SJSA1 (cell line): ENCODE data around the gene CHST13. TPM values are rescaled to one million over a fixed set of nuclear protein-coding genes. Genes with fewer than 3 reads are reported as not detected.

Experiments used
- DNase-seq, 2 experiments: peaks; one replicate each; pipeline ENCODE4 v3.0.0-alpha.2; 2015 to 2020; ENCODE audit warnings: low spot score in 2 of 2, low read depth in 1 of 2
- H3K27ac ChIP-seq: fragments of 250-450 bp; sonication (Bioruptor Pico); 2 replicates; pipeline ENCODE4 v1.5.1; 2020; ENCODE audit warnings: mild to moderate bottlenecking, moderate library complexity
- H3K27me3 ChIP-seq: fragments of 250-450 bp; sonication (Bioruptor Pico); replicated peaks from 2 replicates; pipeline ENCODE4 v1.5.1; 2020; ENCODE audit warnings: mild to moderate bottlenecking, moderate library complexity
- H3K36me3 ChIP-seq: fragments of 250-450 bp; sonication (Bioruptor Pico); 2 replicates; pipeline ENCODE4 v1.5.1; 2020; ENCODE audit warnings: mild to moderate bottlenecking
- H3K4me1 ChIP-seq: fragments of 250-450 bp; sonication (Bioruptor Pico); replicated peaks from 2 replicates; pipeline ENCODE4 v1.6.1; 2021; ENCODE audit warnings: mild to moderate bottlenecking
- H3K4me3 ChIP-seq: fragments of 250-450 bp; sonication (Bioruptor Pico); 2 replicates; pipeline ENCODE4 v1.5.1; 2020; ENCODE audit warnings: mild to moderate bottlenecking
- H3K9me3 ChIP-seq: fragments of 250-450 bp; sonication (Bioruptor Pico); replicated peaks from 2 replicates; pipeline ENCODE4 v1.5.1; 2020; ENCODE audit warnings: mild to moderate bottlenecking
- total RNA-seq: library from RNA; depleted of rRNA; stranded (reverse); fragments of >200 nt; shearing (Covaris generic); gene quantifications from 2 replicates; pipeline ENCODE4 v1.2.3, GENCODE V29; 2014

The CHST13 gene
- total RNA-seq, 1 experiment from 2014 or later: not detected

DNA sequence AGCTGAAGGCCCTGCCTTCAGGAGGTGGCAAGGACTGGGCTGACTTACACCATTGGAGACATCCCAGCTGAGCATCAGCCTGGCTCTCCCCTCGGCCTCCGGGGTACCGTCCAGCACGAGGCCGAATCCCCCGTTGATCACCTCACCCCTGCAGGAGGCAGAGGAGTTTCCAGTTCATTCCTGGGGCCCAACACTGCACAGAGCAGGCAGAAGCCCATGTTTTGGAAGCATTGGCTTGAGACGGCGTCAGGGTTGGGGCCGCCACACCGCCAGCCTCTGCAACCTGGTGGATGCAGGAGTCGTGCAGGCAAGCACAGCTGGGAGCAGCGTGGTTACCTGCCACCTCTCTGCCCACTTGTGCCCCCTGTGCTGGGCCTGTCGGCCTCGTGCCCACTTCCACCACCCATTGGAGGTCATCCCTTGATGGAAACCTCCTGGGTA, 40.6 kb upstream of the CHST13 start:
- H3K4me1 ChIP-seq: no peaks in the 10 kb centered on the region
- no peak for DNase-seq
- no peak overlapping the region for H3K27ac ChIP-seq
- H3K36me3 ChIP-seq: no peaks in the 10 kb centered on the region
- H3K9me3 ChIP-seq: no peaks in the 10 kb centered on the region
- no peak overlapping the region for H3K4me3 ChIP-seq
- no peaks in the 10 kb centered on the region for H3K27me3 ChIP-seq

DNA sequence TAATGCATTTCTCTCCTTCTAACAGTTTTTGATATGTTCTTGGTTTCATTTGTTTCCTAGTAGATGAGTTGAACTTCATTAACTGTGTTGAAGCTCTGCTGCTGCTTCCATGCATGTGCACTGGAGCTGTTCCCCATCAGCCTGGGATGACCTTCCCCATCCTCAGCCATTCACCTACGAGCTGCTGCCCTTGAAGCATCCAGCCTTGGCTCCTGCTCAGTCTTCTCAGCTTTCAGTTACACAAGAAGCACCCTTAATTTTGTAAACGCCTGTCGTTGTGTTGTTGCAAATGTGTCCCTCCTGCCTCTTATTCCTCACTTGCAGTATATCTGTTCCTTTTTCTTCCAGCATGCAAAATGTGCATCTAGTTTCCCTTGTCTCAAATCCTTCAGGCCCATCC, 39.8 kb upstream of the CHST13 start:
- no peaks in the 10 kb centered on the region for H3K9me3 ChIP-seq
- H3K4me1 ChIP-seq: no peaks in the 10 kb centered on the region
- H3K36me3 ChIP-seq: no peaks in the 10 kb centered on the region
- H3K27ac ChIP-seq: no peak overlapping the region
- DNase-seq: no peak
- H3K27me3 ChIP-seq: no peaks in the 10 kb centered on the region
- no peak overlapping the region for H3K4me3 ChIP-seq

DNA sequence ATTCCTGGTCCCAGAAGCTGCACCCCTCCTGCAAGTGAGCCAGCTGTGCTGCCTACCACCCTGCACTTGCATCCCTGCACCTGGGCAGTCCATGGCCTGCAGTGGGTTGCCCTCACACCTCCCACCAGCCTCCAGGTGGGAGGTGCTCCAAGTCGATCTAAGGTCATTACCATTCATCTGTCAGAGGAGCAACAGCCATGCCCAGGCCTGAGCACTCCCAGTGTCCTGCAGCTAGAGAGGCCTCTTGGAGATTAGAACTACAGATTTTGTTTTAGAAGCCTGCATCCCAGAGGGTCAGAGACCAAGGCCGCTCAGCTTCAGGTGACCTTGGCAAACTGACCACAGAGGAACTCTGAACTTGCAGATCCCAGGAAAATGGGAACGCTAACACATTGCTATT, 39.3 kb upstream of the CHST13 start:
- H3K36me3 ChIP-seq: no peaks in the 10 kb centered on the region
- no peaks in the 10 kb centered on the region for H3K27me3 ChIP-seq
- DNase-seq: no peak
- H3K9me3 ChIP-seq: no peaks in the 10 kb centered on the region
- no peak overlapping the region for H3K4me3 ChIP-seq
- H3K4me1 ChIP-seq: no peaks in the 10 kb centered on the region
- no peak overlapping the region for H3K27ac ChIP-seq

DNA sequence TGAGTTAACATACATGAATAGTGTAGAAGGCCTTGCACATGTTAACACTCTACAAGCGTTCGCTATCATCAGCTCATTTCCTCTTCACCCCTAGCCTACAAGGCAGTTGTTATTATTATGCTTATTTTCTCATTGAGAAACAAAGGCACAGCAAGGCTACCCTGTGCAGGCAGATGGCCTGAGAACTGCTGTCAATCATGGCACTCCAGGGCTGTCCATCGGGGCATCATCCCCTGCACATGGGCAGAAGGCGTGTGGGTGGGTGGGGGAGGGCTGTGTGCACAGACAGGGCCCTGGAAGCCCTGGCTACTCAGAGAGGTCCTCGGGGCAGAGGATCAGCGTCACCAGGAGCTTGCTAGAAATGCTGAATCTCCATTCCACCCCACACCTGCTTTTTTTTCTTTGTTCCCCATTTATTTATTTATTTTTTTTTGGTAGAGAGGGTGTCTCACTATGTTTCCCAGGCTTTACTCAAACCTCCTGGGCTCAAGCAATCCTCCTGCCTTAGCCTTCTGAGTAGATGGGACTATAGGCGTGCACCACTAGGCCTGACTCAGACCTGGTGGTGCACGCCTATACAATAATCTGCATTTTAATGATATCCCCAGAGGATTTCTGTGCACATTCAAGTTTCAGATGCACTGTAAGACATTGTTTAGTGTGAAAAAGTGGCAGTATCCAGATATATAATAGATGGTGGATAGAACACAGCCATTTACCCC, 38.6 kb upstream of the CHST13 start:
- H3K27me3 ChIP-seq: no peaks in the 10 kb centered on the region
- DNase-seq: no peak
- H3K4me3 ChIP-seq: no peak overlapping the region
- H3K36me3 ChIP-seq: no peaks in the 10 kb centered on the region
- no peaks in the 10 kb centered on the region for H3K4me1 ChIP-seq
- no peaks in the 10 kb centered on the region for H3K9me3 ChIP-seq
- no peak overlapping the region for H3K27ac ChIP-seq

DNA sequence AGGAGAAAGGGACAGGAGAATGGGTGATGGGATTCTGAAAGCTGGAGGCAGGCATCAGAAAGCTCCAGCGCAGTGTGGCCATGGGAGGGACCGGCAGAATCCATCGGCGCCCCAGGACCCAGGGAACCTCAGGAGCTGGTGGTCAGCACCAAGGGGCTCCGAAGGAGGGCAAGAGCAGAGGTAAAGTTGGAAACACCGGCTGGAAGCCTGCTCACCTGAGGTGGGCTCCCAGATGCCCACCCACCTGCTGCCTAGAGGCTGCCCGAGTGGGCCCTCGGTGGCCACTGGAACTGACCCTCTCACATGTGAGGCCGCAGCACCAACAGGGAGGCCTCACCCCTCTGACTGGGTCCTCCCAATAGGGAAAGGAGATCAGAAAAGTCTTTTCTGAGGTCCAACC, 38.0 kb upstream of the CHST13 start:
- no peak for DNase-seq
- Histone ChIP-seq H3K27ac (no peak overlapping the region), H3K36me3 (no peaks in the 10 kb centered on the region), H3K9me3 (no peaks in the 10 kb centered on the region), H3K27me3 (no peaks in the 10 kb centered on the region), H3K4me3 (no peak overlapping the region), H3K4me1 (no peaks in the 10 kb centered on the region)

DNA sequence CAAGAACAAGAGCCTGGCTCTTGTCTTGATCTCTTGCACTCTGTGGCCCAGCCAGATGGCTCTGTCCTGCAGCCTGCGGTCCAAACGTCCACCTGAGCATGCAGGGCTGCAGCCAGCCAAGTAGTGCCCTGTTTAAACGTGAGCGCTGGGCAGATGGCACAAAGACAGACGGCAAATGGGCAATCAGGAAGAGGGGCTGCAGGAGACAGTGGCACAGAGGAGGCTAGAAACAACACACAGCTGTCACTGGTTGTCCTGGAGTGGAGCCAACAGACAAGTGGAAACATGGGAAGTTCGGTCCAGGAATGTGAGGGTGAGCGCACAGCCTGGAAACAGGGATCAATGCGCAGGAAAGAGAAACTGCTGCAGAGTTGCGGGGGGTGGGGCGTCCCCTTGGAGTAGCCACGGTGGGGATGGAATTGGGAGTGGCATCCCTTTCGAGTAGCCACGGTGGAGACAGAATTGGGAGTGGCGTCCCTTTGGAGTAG, 37.6 kb upstream of the CHST13 start:
- DNase-seq: no peak
- Histone ChIP-seq H3K4me1 (no peaks in the 10 kb centered on the region), H3K4me3 (no peak overlapping the region), H3K27me3 (no peaks in the 10 kb centered on the region), H3K9me3 (no peaks in the 10 kb centered on the region), H3K27ac (no peak overlapping the region), H3K36me3 (no peaks in the 10 kb centered on the region)

DNA sequence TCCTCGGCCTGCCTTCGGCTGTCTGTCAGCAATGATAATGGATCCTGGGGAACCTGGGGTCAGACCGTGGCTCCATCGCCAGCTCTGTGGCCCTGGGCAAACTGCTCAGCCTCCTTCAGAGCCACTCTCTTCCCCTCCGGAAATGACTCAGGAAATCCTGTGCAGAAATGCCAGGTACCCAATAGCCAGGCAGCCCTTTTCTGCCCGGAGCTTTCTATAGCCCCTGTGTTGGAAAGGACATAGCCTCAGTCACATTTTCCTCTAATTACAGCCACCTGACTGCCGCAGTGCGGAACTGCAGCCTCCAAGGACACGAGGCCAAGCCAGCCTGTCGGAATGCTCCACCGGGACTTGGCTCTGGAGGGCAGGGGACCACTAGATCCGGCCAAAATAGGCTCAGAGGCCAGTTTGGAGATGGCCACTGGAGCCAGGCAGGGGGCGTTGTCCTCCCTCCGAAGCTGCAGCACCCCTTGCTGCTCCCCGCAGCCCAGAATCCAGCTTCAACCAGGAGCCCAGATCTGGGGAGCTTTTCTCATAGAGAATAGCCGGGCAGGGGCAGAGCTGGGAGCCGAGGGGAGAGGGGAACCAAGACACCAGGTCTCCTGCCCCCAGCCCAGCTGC, 36.7 kb upstream of the CHST13 start:
- no peak overlapping the region for H3K4me3 ChIP-seq
- no peaks in the 10 kb centered on the region for H3K9me3 ChIP-seq
- DNase-seq: no peak
- no peak overlapping the region for H3K27ac ChIP-seq
- no peaks in the 10 kb centered on the region for H3K36me3 ChIP-seq
- no peaks in the 10 kb centered on the region for H3K27me3 ChIP-seq
- H3K4me1 ChIP-seq: no peaks in the 10 kb centered on the region

DNA sequence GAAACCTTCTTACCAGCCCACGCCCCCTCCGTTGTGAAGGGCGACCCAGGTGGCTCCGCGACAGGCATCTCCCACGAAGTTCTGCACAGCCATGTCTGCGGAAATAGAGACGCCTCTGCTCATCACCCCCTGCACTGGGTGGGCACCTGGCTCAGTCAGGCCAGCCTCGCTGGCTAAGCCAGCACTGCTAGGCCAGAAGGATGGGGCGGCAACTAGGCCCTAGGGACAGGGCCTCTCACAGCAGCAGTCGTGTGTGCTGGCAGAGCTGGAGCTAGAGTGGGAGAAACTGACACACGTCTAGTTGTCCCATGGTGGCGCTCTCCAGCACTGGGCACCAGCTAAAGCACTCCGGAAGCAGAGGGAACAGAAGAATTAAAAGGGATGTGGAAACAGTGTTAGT, 35.8 kb upstream of the CHST13 start:
- no peak for DNase-seq
- Histone ChIP-seq H3K27ac (no peak overlapping the region), H3K9me3 (no peaks in the 10 kb centered on the region), H3K27me3 (no peaks in the 10 kb centered on the region), H3K36me3 (no peaks in the 10 kb centered on the region), H3K4me3 (no peak overlapping the region), H3K4me1 (no peaks in the 10 kb centered on the region)

DNA sequence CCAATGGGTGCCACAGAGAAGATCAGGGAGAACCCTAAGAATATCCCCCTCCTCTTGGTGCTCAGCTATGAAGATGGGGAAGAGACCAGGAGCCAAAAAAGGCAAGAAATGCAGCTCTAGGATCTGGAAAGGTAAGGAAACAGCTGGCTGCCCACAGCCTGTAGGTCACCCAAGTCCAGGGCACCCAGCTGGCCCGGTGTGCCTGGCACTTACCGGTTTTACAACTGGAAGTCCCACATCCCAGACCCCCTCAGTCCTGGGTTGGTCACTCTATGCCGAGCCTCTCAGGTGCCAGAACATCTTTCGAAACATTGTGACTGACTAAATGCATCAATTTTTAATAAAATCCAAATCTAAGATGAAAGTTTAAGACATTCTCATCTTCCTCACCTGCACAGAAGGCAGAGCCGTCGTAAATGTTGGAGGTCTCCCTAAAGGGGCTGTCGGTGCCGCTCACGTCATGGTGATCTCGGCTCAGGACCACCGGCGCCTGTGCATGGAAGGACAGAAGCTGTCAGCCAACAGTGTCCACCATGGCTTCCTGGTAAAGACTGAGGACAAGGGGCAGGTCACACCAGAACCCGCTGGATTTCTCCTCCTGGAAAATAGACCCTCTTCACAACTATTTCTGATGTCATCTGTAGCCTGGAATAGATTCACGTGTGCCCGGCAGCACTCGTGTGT, 34.9 kb upstream of the CHST13 start:
- no peaks in the 10 kb centered on the region for H3K4me1 ChIP-seq
- no peak overlapping the region for H3K4me3 ChIP-seq
- no peaks in the 10 kb centered on the region for H3K36me3 ChIP-seq
- DNase-seq: no peak
- H3K27me3 ChIP-seq: no peaks in the 10 kb centered on the region
- H3K9me3 ChIP-seq: no peaks in the 10 kb centered on the region
- no peak overlapping the region for H3K27ac ChIP-seq

DNA sequence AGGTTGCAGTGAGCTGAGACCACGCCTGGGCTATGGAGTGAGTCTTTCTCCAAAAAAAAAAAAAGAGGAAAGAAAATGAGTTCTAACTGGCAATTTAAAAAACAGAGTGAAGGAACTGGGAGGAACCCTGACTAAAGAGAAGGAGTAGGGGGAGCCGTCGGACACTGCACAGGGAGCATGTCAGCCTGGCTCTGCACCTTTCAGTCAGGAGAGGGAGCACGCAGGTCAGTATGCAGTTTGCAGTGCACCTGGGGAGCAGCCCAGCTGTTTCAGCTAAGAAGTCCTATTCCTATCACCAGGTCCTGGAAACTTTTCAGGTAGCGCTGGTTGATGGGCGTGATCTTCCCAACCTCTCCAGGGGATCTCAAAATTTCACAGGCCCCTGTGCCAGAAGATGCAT, 33.3 kb upstream of the CHST13 start:
- Histone ChIP-seq H3K36me3 (no peaks in the 10 kb centered on the region), H3K4me1 (no peaks in the 10 kb centered on the region), H3K27ac (no peak overlapping the region), H3K27me3 (no peaks in the 10 kb centered on the region), H3K4me3 (no peak overlapping the region), H3K9me3 (no peaks in the 10 kb centered on the region)
- no peak for DNase-seq

DNA sequence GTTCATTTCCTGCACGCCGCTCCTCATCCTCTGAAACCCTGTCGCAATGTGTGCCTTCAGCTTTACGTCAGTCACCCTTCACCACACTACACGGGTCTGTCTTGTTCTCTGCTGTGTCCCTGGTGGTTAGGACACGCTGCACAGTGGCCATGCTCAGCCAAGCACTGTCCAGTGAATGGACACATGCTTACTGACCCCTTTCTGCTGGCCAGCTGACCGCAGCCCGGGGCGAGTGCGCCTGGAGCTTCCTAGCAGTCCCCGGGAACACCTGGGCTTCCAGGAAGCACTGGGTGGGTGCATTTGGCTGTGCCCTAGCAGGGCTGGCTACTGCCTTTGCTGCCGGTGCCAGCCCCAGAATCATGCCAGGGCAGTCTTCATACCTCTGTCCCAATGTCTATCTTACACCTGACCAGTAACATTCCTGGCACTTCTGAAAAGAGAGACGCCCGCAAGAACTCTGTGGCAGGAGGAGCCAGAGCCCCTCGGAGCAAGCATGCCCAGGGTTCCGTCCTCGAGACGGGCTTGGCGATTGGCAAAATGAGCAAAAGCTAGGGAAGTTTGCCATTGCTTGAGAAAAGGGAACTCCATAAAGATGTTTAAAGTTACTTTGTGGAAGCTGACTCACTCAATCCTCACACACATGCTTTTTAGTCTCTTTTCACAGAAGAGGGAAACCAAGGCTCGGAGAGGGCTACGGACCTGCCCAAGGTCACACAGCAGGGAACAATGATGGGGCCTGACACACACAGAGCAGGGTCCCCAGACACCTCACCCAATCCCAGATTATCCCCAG, 32.5 kb upstream of the CHST13 start:
- Histone ChIP-seq H3K4me1 (no peaks in the 10 kb centered on the region), H3K27ac (no peak overlapping the region), H3K9me3 (no peaks in the 10 kb centered on the region), H3K36me3 (no peaks in the 10 kb centered on the region), H3K27me3 (no peaks in the 10 kb centered on the region), H3K4me3 (no peak overlapping the region)
- no peak for DNase-seq

DNA sequence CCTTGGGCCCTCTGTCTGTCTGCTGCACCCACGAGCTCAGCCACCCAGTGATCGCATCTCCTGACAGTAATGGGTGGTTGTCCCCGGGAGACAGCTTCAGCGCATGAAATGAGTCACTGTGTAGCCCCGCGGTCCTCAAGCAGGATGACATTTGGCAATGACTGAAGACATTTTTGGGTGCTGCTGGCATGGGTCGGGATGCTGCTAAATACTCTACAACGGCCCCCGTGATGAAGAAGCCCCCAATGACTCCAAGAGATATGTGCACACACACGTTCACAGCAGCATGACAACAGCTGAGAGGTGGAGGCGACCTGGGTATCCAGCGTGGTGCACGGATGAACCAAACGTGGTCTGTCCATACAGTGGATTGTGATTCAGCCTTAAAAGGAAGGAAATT, 30.9 kb upstream of the CHST13 start:
- Histone ChIP-seq H3K4me3 (no peak overlapping the region), H3K36me3 (no peaks in the 10 kb centered on the region), H3K27me3 (no peaks in the 10 kb centered on the region), H3K4me1 (no peaks in the 10 kb centered on the region), H3K9me3 (no peaks in the 10 kb centered on the region), H3K27ac (no peak overlapping the region)
- DNase-seq: no peak

DNA sequence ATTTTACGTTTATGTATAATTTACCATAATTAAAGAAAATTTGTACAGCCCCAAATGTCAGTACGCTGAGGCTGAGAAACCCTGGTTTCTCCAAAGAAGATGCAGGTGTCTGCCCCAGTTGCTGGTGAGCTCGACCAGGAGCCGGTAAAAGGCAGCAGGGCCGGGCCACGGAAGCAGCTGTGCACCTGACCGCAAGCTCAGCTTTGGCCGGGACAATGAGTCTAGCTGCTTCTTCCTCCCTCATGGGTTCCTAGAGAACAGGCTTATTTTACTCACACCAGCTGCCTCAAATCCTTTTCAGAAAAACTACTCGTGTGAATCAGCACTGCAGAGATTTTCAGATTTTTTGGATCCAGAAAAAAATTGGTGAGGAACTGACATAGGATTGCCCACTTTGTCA, 30.2 kb upstream of the CHST13 start:
- H3K9me3 ChIP-seq: no peaks in the 10 kb centered on the region
- no peaks in the 10 kb centered on the region for H3K36me3 ChIP-seq
- no peaks in the 10 kb centered on the region for H3K4me1 ChIP-seq
- DNase-seq: no peak
- H3K27ac ChIP-seq: no peak overlapping the region
- H3K27me3 ChIP-seq: no peaks in the 10 kb centered on the region
- H3K4me3 ChIP-seq: no peak overlapping the region
